B cell (primary cell): Measurements from ENCODE around the gene ZC3H18. TPM values are rescaled to one million over a fixed set of nuclear protein-coding genes. Genes with fewer than 3 reads are reported as not detected.

Experiments
- ATAC-seq: fragments of 200-7000 bp; cut with Tn5 transposase; one replicate; pipeline ENCODE4 v1.10.0; 2021; ENCODE audit warnings: low read depth, mild to moderate bottlenecking, moderate number of reproducible peaks, moderate library complexity
- CTCF ChIA-PET: fragments of 350-600 bp; sonication (Branson Sonifier 250); formaldehyde crosslinking; loops from one replicate; lab custom pipeline; 2021; ENCODE audit warnings: antibody characterized with exemption, inconsistent platforms; lab: Charles Lee
- POLR2A ChIA-PET: fragments of 350-600 bp; sonication (Branson Sonifier 250); formaldehyde crosslinking; loops from one replicate; lab custom pipeline; 2021; ENCODE audit warnings: antibody characterized with exemption; lab: Charles Lee
- DNase-seq: peaks from one replicate; pipeline ENCODE4 v3.0.0; 2013
- H2AFZ ChIP-seq: 2 replicates; pipeline ENCODE4 v1.6.1; 2012; ENCODE audit warnings: mild to moderate bottlenecking, low read depth, low read length; ENCODE audit not compliant: insufficient read depth, poor library complexity, severe bottlenecking
- H3K27ac ChIP-seq, 2 donors: 1 replicate in 1 of 2; 2 replicates in 1 of 2; pipeline ENCODE4 v1.5.1; 2012 to 2013; ENCODE audit warnings: low read length in 2 of 2, mild to moderate bottlenecking in 2 of 2, moderate library complexity in 1 of 2
- H3K27me3 ChIP-seq, 4 experiments: fragments of 200-600 bp in 1 of 4; sonication (generic) in 1 of 4; replicated peaks in 1 of 4; 1 replicate in 2 of 4; 2 replicates in 2 of 4; pipeline versions ENCODE4 v1.6.1 to v1.7.0; 2013 to 2016; ENCODE audit warnings: low read length in 3 of 4, mild to moderate bottlenecking in 2 of 4, mixed read lengths in 1 of 4, moderate library complexity in 1 of 4; ENCODE audit not compliant: insufficient read depth in 4 of 4, control insufficient read depth in 3 of 4; ENCODE audit errors: control extremely low read depth in 1 of 4
- H3K36me3 ChIP-seq, 2 experiments: replicated peaks in 1 of 2; 1 replicate in 1 of 2; 2 replicates in 1 of 2; pipeline versions ENCODE4 v1.6.1 to v1.7.1; 2013; ENCODE audit warnings: low read length in 1 of 2; ENCODE audit not compliant: insufficient read depth in 2 of 2, control insufficient read depth in 1 of 2; ENCODE audit errors: control extremely low read depth in 1 of 2, extremely low read depth in 1 of 2
- H3K4me1 ChIP-seq, 2 donors: fragments of 200-600 bp in 1 of 2; sonication (generic) in 1 of 2; 1 replicate in 1 of 2; 2 replicates in 1 of 2; pipeline versions ENCODE4 v1.5.1 to v1.6.1; 2013 to 2017; ENCODE audit warnings: low read length in 2 of 2; ENCODE audit not compliant: control insufficient read depth in 2 of 2, insufficient read depth in 2 of 2
- H3K4me2 ChIP-seq: replicated peaks from 2 replicates; pipeline ENCODE3; 2012; ENCODE audit warnings: mild to moderate bottlenecking, low read depth, low read length; ENCODE audit not compliant: poor library complexity, severe bottlenecking
- H3K4me3 ChIP-seq, 5 experiments: fragments of 200-600 bp in 1 of 5; sonication (generic) in 1 of 5; 1 replicate in 3 of 5; 2 replicates in 2 of 5; pipeline versions ENCODE4 v1.5.1 to v1.7.0; 2011 to 2016; ENCODE audit warnings: low read length in 4 of 5, mild to moderate bottlenecking in 4 of 5, low read depth in 2 of 5, control low read depth in 1 of 5, moderate library complexity in 1 of 5; ENCODE audit not compliant: insufficient read depth in 1 of 5; ENCODE audit errors: control extremely low read depth in 1 of 5, extremely low read depth in 1 of 5
- H3K79me2 ChIP-seq: fragments of 200-600 bp; sonication (generic); one replicate; pipeline ENCODE4 v1.6.0; 2016; ENCODE audit warnings: low read length; ENCODE audit not compliant: control insufficient read depth, insufficient read depth
- H3K9ac ChIP-seq: fragments of 200-600 bp; sonication (generic); 2 replicates; pipeline ENCODE4 v1.6.1; 2017; ENCODE audit warnings: mild to moderate bottlenecking, low read length, moderate library complexity
- H3K9me3 ChIP-seq, 3 donors: one replicate each; pipeline versions ENCODE4 v1.6.1 to v1.7.1; 2013; ENCODE audit warnings: low read length in 2 of 3; ENCODE audit not compliant: control insufficient read depth in 2 of 3, insufficient read depth in 1 of 3; ENCODE audit errors: control extremely low read depth in 1 of 3
- H4K20me1 ChIP-seq: 2 replicates; pipeline ENCODE4 v1.6.0; 2012; ENCODE audit warnings: mild to moderate bottlenecking, low read length; ENCODE audit not compliant: insufficient read depth, control insufficient read depth, poor library complexity, severe bottlenecking
- H3K27ac Mint-ChIP-seq: one replicate; pipeline ENCODE4 v1.8.0; 2021; ENCODE audit warnings: mixed read lengths
- H3K27me3 Mint-ChIP-seq: one replicate; pipeline ENCODE4 v1.8.0; 2021; ENCODE audit warnings: mixed read lengths
- H3K4me1 Mint-ChIP-seq: one replicate; pipeline ENCODE4 v1.8.0; 2021; ENCODE audit warnings: mixed read lengths
- H3K4me3 Mint-ChIP-seq: one replicate; pipeline ENCODE4 v1.8.0; 2021; ENCODE audit warnings: mixed read lengths
- H3K9me3 Mint-ChIP-seq: one replicate; pipeline ENCODE4 v1.8.0; 2022; ENCODE audit warnings: mixed read lengths; ENCODE audit not compliant: insufficient read depth
- EZH2 ChIP-seq: IDR thresholded peaks from 2 replicates; pipeline ENCODE4 v1.6.1; 2012; ENCODE audit warnings: borderline replicate concordance, low read depth, mild to moderate bottlenecking, moderate library complexity, low read length; ENCODE audit not compliant: insufficient read depth, poor library complexity, severe bottlenecking
- WGBS: methylation state at CpG from one replicate; pipeline ENCODE4 v1.1.5; 2013; ENCODE audit warnings: missing lambda C conversion rate; ENCODE audit not compliant: insufficient coverage; 5-methylcytosine and 5-hydroxymethylcytosine counted together
- intact Hi-C: fragments of 100-400 bp; cut with micrococcal nuclease; formaldehyde crosslinking; loops from one replicate; pipeline ENCODE4 v1.10.0; 2022
- polyA plus RNA-seq: library from polyadenylated mRNA; depleted of rRNA; stranded (reverse); fragments of >200 nt; gene quantifications from 2 replicates; pipeline ENCODE4 v1.2.3, GENCODE V29; 2012
- total RNA-seq, 2 donors: library from RNA; stranded (reverse); fragments of 120-200 nt in 1 of 2; gene quantifications; 1 replicate in 1 of 2; 2 replicates in 1 of 2; pipeline versions ENCODE4 v1.2.3 to v1.2.4, GENCODE V29; 2013 to 2022
- TF ChIP-seq, protein P1 (sequence below): fragments of 200-600 bp; IDR thresholded peaks from one replicate; pipeline ENCODE4 v1.8.0; 2022; ENCODE audit warnings: antibody characterized with exemption, mild to moderate bottlenecking

Gene ZC3H18
- total and polyA plus RNA-seq, 2 donors (not counting 1 experiment from before 2014, with no cell fraction given): 40.4 to 74.2 TPM

DNA sequence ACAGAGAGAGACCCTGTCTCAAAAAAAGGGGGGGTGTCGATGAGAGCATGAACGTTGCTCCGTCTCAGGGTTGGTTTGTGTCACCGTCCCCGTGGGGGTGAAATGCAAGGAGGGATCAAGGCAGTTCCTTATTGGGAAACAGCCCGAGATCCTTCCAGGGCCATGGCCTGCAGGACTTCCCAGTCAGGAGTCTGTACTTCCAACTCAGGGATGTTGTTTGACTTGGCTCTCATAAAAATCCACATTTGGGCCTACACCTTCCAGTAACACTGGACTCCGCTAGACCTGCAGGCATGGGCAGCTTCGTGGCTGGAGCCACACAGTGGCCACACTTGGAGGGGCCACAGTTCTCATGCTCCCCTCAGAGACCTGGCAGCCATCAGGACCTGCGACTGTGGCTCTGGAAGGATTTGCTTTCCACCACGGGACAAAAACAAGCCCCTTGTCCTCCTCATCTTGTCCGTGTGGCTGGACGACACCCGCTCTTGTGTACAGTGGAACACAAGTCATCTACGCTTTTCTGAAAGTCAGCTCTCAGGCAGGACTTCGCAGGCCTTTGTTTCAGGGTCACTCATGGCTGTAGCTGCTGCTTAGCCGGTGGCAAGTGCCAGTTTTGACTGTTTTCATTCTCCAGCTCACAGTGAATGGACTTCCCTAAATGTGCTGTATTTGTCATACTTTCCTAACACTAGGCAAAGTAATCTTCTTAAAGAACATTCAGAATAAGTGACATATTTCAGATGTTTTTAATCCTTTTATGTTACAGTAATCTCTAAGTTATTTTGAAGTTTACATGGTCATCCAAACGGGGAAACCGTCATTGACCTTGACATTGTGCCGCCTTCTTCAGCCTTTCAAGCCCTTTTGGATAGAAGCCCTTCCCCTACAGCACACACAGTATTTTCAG lies 44.0 kb downstream of the ZC3H18 start:
- DNase-seq (no peak), ATAC-seq (no peak)
- TF ChIP-seq EZH2: no peak
- TF ChIP-seq, protein P1, sequence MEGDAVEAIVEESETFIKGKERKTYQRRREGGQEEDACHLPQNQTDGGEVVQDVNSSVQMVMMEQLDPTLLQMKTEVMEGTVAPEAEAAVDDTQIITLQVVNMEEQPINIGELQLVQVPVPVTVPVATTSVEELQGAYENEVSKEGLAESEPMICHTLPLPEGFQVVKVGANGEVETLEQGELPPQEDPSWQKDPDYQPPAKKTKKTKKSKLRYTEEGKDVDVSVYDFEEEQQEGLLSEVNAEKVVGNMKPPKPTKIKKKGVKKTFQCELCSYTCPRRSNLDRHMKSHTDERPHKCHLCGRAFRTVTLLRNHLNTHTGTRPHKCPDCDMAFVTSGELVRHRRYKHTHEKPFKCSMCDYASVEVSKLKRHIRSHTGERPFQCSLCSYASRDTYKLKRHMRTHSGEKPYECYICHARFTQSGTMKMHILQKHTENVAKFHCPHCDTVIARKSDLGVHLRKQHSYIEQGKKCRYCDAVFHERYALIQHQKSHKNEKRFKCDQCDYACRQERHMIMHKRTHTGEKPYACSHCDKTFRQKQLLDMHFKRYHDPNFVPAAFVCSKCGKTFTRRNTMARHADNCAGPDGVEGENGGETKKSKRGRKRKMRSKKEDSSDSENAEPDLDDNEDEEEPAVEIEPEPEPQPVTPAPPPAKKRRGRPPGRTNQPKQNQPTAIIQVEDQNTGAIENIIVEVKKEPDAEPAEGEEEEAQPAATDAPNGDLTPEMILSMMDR: no peak
- ChIA-PET POLR2A (no interaction called here), CTCF (no interaction called here)
- Histone ChIP-seq H3K9me3 (no peaks in the 10 kb centered on the region), H3K4me3 (no peak overlapping the region), H3K9ac (no peak overlapping the region), H3K36me3 (peaks cover 0 to 66% of the 10 kb centered on the region in 2 experiments), H2AFZ (no peak overlapping the region), H3K4me2 (no peak overlapping the region), H3K4me1 (no peaks in the 10 kb centered on the region), H4K20me1 (peaks cover 82% of the 10 kb centered on the region), H3K27me3 (no peaks in the 10 kb centered on the region), H3K79me2 (peaks cover 91% of the 10 kb centered on the region), H3K27ac (no peak overlapping the region)
- Mint-ChIP-seq H3K27me3 (no peaks in the 10 kb centered on the region), H3K9me3 (no peaks in the 10 kb centered on the region), H3K4me1 (no peaks in the 10 kb centered on the region), H3K4me3 (no peak overlapping the region), H3K27ac (no peak overlapping the region)
- intact Hi-C loops: no loop called here
- WGBS: 95% methylated on average over 19 of the region's 19 CpGs
